Omental fat pad (tissue), 4 donors: ENCODE data around the gene SPECC1L. TPM values are rescaled to one million over a fixed set of nuclear protein-coding genes. Genes with fewer than 3 reads are reported as not detected.

Experiments used
- ATAC-seq: fragments of 150-250 bp; one replicate; pipeline ENCODE4 v1.9.1; 2016; ENCODE audit warnings: mild to moderate bottlenecking, moderate library complexity; ENCODE audit not compliant: low FRiP score
- DNase-seq: peaks from one replicate; pipeline ENCODE4 v3.0.0-alpha.2; 2019; ENCODE audit warnings: low spot score
- total RNA-seq, 4 donors: library from RNA; depleted of rRNA; stranded (reverse); fragments of >200 nt; gene quantifications; one replicate each; pipeline ENCODE4 v1.1.0, GENCODE V29; 2016
- TF ChIP-seq, protein P1 (sequence below), 3 donors: fragments of 450-650 bp; IDR thresholded peaks; one replicate each; pipeline ENCODE4 v1.5.1; 2016 to 2017; ENCODE audit warnings: antibody characterized with exemption in 3 of 3, mild to moderate bottlenecking in 3 of 3, moderate library complexity in 2 of 3

Gene SPECC1L
- total RNA-seq, 4 donors from 2014 or later = 31.3 to 44.9 (median 35.6) TPM

DNA sequence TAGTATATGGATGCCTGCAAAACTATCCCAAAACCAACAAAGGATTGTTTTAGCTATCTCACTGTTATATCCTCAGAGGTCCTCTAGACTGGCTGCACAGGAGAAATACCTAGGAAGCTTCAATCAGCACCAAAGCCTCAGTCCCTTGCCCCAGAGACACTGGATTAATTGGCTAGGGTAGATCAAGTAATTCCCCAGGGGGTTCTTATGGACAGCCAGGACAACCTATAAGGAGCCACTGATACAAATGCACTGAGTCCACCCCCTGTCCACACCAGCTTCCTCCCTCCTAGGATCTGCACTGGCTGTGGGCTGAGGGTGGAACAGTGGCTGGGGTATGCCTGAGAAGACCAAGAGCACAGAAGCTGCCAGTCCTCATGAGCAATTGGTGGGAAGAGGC is 173.0 kb downstream of the SPECC1L start:
- TF ChIP-seq, protein P1, sequence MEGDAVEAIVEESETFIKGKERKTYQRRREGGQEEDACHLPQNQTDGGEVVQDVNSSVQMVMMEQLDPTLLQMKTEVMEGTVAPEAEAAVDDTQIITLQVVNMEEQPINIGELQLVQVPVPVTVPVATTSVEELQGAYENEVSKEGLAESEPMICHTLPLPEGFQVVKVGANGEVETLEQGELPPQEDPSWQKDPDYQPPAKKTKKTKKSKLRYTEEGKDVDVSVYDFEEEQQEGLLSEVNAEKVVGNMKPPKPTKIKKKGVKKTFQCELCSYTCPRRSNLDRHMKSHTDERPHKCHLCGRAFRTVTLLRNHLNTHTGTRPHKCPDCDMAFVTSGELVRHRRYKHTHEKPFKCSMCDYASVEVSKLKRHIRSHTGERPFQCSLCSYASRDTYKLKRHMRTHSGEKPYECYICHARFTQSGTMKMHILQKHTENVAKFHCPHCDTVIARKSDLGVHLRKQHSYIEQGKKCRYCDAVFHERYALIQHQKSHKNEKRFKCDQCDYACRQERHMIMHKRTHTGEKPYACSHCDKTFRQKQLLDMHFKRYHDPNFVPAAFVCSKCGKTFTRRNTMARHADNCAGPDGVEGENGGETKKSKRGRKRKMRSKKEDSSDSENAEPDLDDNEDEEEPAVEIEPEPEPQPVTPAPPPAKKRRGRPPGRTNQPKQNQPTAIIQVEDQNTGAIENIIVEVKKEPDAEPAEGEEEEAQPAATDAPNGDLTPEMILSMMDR (IDR thresholded peaks at IDR 0.05) = no peak
- ATAC-seq (no peak), DNase-seq (no peak)

DNA sequence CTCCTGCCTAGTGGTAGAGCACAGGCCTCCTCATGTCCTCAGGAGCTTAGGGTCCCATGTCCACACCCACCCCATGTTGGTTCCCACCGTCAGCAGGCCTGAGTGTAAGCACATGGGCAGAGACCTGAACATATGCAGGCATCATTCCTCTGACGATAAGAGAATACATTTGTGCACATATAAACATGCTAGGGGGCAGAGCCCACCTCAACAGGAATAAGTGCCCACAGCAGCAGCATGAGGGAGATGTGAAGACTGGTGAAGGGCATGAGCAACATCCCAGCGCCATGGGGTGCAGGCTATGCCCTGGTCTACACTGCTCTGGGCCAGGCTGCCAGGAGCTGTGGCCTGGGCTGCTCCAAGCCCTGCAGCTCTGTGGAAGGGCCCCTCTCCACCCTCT is 173.6 kb downstream of the SPECC1L start:
- DNase-seq = no peak
- ATAC-seq = no peak
- TF ChIP-seq, protein P1 (IDR thresholded peaks at IDR 0.05) = no peak

DNA sequence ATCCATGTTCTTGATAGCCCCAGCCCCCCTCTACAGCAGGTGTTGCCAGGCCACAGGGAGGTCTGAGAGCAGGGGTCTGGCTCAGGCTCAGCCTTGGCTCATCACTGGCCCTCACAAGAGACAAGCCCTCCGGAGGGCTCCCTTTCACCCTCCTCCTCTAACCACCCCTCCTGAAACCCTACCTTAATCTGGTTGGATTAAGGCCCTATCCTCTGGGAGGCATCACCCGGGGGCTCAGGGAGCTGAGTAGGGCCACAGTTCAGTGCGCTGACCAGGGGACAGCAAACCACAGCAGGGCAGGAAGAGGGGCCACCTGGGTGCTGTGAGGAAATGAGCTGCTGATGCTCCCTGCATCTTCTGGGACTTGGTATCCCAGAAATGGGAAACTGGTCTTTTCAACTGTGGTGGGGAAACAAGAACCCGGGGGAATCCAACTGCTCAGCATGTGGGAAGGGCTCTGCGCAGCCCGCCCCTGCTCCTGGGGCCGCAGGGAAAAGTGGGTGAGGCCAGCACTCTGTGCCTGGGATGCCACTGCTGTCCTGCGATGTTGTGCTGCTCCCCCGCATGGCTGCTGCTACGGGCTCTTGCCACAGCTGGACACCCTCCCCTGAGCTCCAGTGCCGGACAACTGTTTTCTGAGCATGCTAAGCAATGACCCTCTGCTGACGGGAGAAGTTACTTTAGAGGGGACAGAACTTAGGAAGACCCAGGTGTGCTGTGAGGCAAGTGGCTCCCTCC is 174.3 kb downstream of the SPECC1L start:
- ATAC-seq (no peak), DNase-seq (no peak)
- TF ChIP-seq, protein P1 (IDR thresholded peaks at IDR 0.05) = no peak

DNA sequence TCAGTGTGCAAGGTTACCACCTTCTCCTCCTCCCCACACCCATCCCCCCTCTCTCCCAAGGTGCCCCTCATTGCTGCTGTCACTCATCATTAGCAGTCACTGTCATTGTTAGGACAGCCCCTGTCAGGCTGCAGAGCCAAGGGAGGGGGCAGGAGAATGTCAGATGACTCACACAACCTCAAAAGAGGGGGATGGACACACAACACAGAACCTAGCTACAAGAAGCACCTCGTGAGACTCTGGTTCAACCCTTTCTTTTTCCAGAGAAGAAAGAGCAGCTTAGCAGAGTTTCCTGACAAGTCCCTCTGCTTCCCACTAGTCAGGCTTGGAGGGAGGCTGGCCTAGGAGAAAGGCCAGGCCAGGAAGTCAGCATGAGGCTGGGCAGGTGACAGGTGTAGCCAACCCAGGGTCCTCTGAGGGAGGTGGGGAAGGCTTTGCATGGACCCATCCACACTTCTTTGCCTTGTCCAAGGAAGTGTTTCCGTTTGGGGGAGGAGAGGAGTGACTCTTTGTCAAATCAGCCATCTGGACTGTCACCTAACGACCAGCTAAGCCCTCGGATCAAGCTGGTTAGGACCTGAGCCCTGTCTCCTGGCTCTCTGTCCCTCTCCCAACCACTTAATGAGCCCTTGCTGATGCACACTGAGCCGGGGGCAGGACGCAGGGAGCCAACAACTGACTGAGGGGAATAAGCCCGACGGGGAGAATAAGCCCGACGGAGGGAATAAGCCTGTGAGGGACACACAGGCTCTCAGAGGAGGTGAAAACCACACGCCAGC is 175.0 kb downstream of the SPECC1L start:
- ATAC-seq (no peak), DNase-seq (no peak)
- TF ChIP-seq, protein P1 (IDR thresholded peaks at IDR 0.05) = no peak

DNA sequence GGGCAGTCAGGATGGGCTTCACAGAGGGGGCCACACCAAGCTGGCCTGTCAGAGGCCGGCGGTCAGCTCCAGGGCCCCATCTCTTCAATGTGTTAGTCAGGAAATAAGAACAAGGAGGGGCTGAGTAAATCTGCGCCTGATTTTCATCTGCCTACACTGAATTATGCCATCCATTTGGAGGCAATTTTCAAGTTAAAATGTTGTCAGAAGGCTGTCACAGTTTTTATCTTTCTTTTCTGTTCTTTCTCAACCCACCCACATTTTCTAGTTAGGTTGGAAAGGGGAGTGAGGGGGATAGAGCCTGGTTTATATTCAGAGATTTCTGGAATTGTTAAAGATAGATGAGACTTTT is 175.6 kb downstream of the SPECC1L start:
- no peak for ATAC-seq
- DNase-seq = no peak
- TF ChIP-seq, protein P1 (IDR thresholded peaks at IDR 0.05) = no peak

DNA sequence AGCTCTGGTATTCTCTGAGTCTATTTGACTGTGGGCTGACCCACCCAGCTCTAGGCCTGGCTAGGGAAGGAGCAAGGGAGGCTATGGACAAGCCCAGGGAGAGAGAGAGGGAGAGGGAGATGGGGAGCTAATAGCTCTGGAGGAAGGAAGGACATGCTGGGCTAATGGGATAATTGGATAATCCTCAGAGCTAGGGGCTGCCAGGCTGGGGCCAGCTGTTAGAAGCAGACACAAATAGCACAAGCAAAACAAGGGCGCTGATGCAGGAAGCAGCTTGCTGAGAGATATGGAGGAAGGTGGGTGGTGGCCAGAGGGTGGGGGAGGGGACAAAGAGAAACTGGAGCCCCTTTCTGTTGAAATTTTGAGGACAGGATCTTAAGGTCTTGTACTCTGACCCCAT is 180.0 kb downstream of the SPECC1L start:
- TF ChIP-seq, protein P1 (IDR thresholded peaks at IDR 0.05) = no peak
- ATAC-seq = no peak
- DNase-seq = no peak

DNA sequence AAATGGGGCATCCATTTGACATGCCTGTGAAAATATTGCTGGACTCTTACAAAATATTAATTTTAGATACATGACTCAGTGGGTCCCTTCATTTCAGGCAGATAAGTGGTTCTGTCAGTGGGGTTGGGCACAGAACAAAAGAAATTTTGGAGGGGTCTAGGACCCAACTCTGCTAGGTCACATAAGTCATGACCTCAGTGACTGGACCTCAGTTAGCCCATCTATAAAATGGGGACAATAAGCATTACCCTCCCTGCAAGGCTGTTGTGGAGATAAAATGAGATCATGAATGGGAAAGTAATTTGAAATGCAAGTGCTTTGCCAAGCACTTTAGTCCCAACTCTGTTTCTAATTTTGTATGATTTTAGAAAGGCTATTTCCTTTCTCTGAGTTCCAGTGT is 180.5 kb downstream of the SPECC1L start:
- DNase-seq (no peak), ATAC-seq (no peak)
- TF ChIP-seq, protein P1 (IDR thresholded peaks at IDR 0.05) = no peak
